Calu3 (cell line): ENCODE results near the gene CCDC177. TPM values are rescaled to one million over a fixed set of nuclear protein-coding genes. Genes with fewer than 3 reads are reported as not detected.

Source experiments
- BruUV-seq: library from RNA; stranded (reverse); fragments of 400-500 nt; replicated peaks from 2 replicates; lab custom pipeline; 2021; lab: Mats Ljungman, UMichigan
- CTCF ChIA-PET: fragments of 300-600 bp; sonication (Branson Sonifier 250); formaldehyde crosslinking; loops from one replicate; lab custom pipeline; 2022; ENCODE audit warnings: antibody characterized with exemption; lab: Charles Lee
- DNase-seq: peaks from one replicate; pipeline ENCODE4 v3.0.0; 2022
- H3K27ac Mint-ChIP-seq: one replicate; pipeline ENCODE4 v1.8.0; 2022; ENCODE audit warnings: mixed read lengths; ENCODE audit not compliant: unreplicated experiment
- H3K27me3 Mint-ChIP-seq: one replicate; pipeline ENCODE4 v1.8.0; 2022; ENCODE audit warnings: mixed read lengths; ENCODE audit not compliant: unreplicated experiment
- H3K36me3 Mint-ChIP-seq: one replicate; pipeline ENCODE4 v1.8.0; 2022; ENCODE audit warnings: mild to moderate bottlenecking, moderate library complexity, mixed read lengths; ENCODE audit not compliant: insufficient read depth, unreplicated experiment
- H3K4me1 Mint-ChIP-seq: one replicate; pipeline ENCODE4 v1.8.0; 2022; ENCODE audit warnings: mild to moderate bottlenecking, low read depth, mixed read lengths; ENCODE audit not compliant: unreplicated experiment
- H3K4me3 Mint-ChIP-seq: one replicate; pipeline ENCODE4 v1.8.0; 2022; ENCODE audit warnings: mild to moderate bottlenecking, low read depth, moderate library complexity, mixed read lengths; ENCODE audit not compliant: unreplicated experiment
- H3K9me3 Mint-ChIP-seq: one replicate; pipeline ENCODE4 v1.8.0; 2022; ENCODE audit warnings: low read depth, mixed read lengths; ENCODE audit not compliant: unreplicated experiment
- intact Hi-C: fragments of 100-400 bp; cut with micrococcal nuclease; formaldehyde crosslinking; loops from one replicate; pipeline ENCODE4 v1.10.0; 2022; ENCODE audit not compliant: unreplicated experiment
- total RNA-seq: library from RNA; stranded (reverse); gene quantifications from 2 replicates; pipeline ENCODE4 v1.2.3, GENCODE V29; 2022
- TF ChIP-seq, protein P1 (sequence below): fragments of 200-600 bp; IDR thresholded peaks from one replicate; pipeline ENCODE4 v1.8.0; 2022; ENCODE audit warnings: antibody characterized with exemption; ENCODE audit not compliant: unreplicated experiment

CCDC177 gene
- total RNA-seq, 1 experiment from 2014 or later: not detected

- Mint-ChIP-seq H3K9me3 (no peaks in the 10 kb centered on the region), H3K27me3 (peaks cover 33% of the 10 kb centered on the region), H3K36me3 (no peaks in the 10 kb centered on the region), H3K4me3 (no peak overlapping the region), H3K4me1 (peaks cover 12% of the 10 kb centered on the region), H3K27ac (no peak overlapping the region)
- no peak for DNase-seq
- no TSS peak for BruUV-seq
- CTCF ChIA-PET: no interaction called here
- intact Hi-C loops: no loop called here
- TF ChIP-seq, protein P1, sequence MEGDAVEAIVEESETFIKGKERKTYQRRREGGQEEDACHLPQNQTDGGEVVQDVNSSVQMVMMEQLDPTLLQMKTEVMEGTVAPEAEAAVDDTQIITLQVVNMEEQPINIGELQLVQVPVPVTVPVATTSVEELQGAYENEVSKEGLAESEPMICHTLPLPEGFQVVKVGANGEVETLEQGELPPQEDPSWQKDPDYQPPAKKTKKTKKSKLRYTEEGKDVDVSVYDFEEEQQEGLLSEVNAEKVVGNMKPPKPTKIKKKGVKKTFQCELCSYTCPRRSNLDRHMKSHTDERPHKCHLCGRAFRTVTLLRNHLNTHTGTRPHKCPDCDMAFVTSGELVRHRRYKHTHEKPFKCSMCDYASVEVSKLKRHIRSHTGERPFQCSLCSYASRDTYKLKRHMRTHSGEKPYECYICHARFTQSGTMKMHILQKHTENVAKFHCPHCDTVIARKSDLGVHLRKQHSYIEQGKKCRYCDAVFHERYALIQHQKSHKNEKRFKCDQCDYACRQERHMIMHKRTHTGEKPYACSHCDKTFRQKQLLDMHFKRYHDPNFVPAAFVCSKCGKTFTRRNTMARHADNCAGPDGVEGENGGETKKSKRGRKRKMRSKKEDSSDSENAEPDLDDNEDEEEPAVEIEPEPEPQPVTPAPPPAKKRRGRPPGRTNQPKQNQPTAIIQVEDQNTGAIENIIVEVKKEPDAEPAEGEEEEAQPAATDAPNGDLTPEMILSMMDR: no peak
These were observed 47.0 kb downstream of the CCDC177 start for GRCh38 chr14:69527635-69528034.

DNA sequence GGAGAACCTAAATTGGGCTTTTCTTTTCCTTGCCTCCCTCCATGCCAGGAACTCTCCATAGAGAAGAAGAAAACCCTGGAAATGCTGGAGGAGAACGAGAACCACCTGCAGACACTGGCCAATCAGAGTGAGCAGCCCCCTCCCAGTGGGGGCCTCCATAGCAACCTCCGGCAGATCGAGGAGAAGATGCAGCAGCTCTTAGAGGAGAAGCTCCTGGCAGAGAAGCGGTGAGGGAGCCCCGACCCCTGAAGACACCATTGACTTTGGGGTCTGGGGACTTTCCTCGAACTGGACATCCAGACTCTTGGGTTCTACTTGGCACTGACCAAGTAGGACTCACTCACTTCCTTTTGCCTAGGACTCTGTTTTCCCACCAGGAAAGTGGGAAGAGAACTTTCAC, 48.8 kb downstream of the CCDC177 start:
- H3K4me3 Mint-ChIP-seq: no peak overlapping the region
- intact Hi-C loops: no loop called here
- no peak overlapping the region for H3K27ac Mint-ChIP-seq
- H3K36me3 Mint-ChIP-seq: no peaks in the 10 kb centered on the region
- TF ChIP-seq, protein P1: no peak
- CTCF ChIA-PET: no interaction called here
- no peaks in the 10 kb centered on the region for H3K9me3 Mint-ChIP-seq
- no peak for DNase-seq
- H3K4me1 Mint-ChIP-seq: no peaks in the 10 kb centered on the region
- BruUV-seq: no TSS peak
- H3K27me3 Mint-ChIP-seq: peaks cover 33% of the 10 kb centered on the region

- no peaks in the 10 kb centered on the region for H3K36me3 Mint-ChIP-seq
- DNase-seq: no peak
- H3K4me1 Mint-ChIP-seq: no peaks in the 10 kb centered on the region
- BruUV-seq: no TSS peak
- peaks cover 46% of the 10 kb centered on the region for H3K27me3 Mint-ChIP-seq
- no peak overlapping the region for H3K4me3 Mint-ChIP-seq
- CTCF ChIA-PET: no interaction called here
- TF ChIP-seq, protein P1: no peak
- H3K27ac Mint-ChIP-seq: no peak overlapping the region
- no peaks in the 10 kb centered on the region for H3K9me3 Mint-ChIP-seq
- intact Hi-C loops: no loop called here
These were observed 52.6 kb downstream of the CCDC177 start for GRCh38 chr14:69522026-69522425.

Other genes with a start within 250 kb of the CCDC177 start
- gene ERH, start 176.6 kb downstream of the CCDC177 start, total RNA-seq: 313 and 343 TPM in 2 replicates
- gene SLC39A9, start 176.2 kb downstream of the CCDC177 start, total RNA-seq: 88.3 and 94.7 TPM in 2 replicates
- gene PLEKHD1, start 90.1 kb downstream of the CCDC177 start, total RNA-seq: 0.56 and 0.73 TPM in 2 replicates
- gene SUSD6, start 36.7 kb upstream of the CCDC177 start, total RNA-seq: 44.7 and 45.5 TPM in 2 replicates
- 253 and 256 TPM in 2 replicates for gene SRSF5, start 192.3 kb upstream of the CCDC177 start, total RNA-seq
- not detected in 2 replicates for gene SLC10A1, start 222.4 kb upstream of the CCDC177 start, total RNA-seq